HepG2 (cell line): Measurements from ENCODE around the gene PSMD5. TPM values are rescaled to one million over a fixed set of nuclear protein-coding genes. Genes with fewer than 3 reads are reported as not detected.

Experiments used
- ARNT2 ChIP-seq: sonication (generic); formaldehyde crosslinking; IDR thresholded peaks from 2 replicates; pipeline ENCODE4 v1.8.0; 2022; ENCODE audit warnings: mild to moderate bottlenecking, low read depth, missing genetic modification reagents, moderate library complexity
- CREB1 ChIP-seq, 2 experiments: fragments of 450-650 bp in 1 of 2; IDR thresholded peaks; 2 replicates each; pipeline ENCODE4 v1.6.1; 2016 to 2017; ENCODE audit warnings: control low read depth in 1 of 2, mild to moderate bottlenecking in 1 of 2, missing compliant biosample characterization in 1 of 2, missing genetic modification characterization in 1 of 2
- CSRNP1 ChIP-seq: sonication (generic); formaldehyde crosslinking; IDR thresholded peaks from 2 replicates; pipeline ENCODE4 v1.8.1; 2023; ENCODE audit warnings: mild to moderate bottlenecking, missing genetic modification reagents
- FOXO4 ChIP-seq: sonication (generic); formaldehyde crosslinking; conservative IDR thresholded peaks from 2 replicates; pipeline ENCODE4 v1.8.1; 2023; ENCODE audit warnings: missing genetic modification reagents
- GPBP1L1 ChIP-seq: sonication (generic); formaldehyde crosslinking; IDR thresholded peaks from 2 replicates; pipeline ENCODE4 v1.5.0; 2020; ENCODE audit warnings: mild to moderate bottlenecking, missing genetic modification reagents
- GRHL1 ChIP-seq: sonication (generic); formaldehyde crosslinking; conservative IDR thresholded peaks from 2 replicates; pipeline ENCODE4 v1.8.0; 2022; ENCODE audit warnings: missing genetic modification reagents
- ISL2 ChIP-seq: sonication (generic); formaldehyde crosslinking; IDR thresholded peaks from 2 replicates; pipeline ENCODE4 v1.5.0; 2020; ENCODE audit warnings: missing genetic modification reagents
- JARID2 ChIP-seq: sonication (generic); formaldehyde crosslinking; IDR thresholded peaks from 2 replicates; pipeline ENCODE4 v1.8.1; 2023; ENCODE audit warnings: missing genetic modification reagents, inconsistent platforms; ENCODE audit not compliant: insufficient replicate concordance
- KAT8 ChIP-seq: IDR thresholded peaks from 2 replicates; pipeline ENCODE4 v1.6.1; 2016; ENCODE audit warnings: missing genetic modification reagents, missing compliant biosample characterization
- MAZ ChIP-seq, 2 experiments: sonication (generic) in 1 of 2; formaldehyde crosslinking in 1 of 2; IDR thresholded peaks; 2 replicates each; pipeline versions ENCODE4 v1.5.0 to v1.6.1; 2012 to 2020; ENCODE audit warnings: low read depth in 2 of 2, mild to moderate bottlenecking in 2 of 2, borderline replicate concordance in 1 of 2, improper control_type of control experiment in 1 of 2, low read length in 1 of 2, missing genetic modification reagents in 1 of 2, moderate library complexity in 1 of 2
- ONECUT2 ChIP-seq: sonication (generic); formaldehyde crosslinking; IDR thresholded peaks from 2 replicates; pipeline ENCODE4 v1.4.0; 2020; ENCODE audit warnings: missing genetic modification reagents
- SAFB2 ChIP-seq: sonication (generic); formaldehyde crosslinking; IDR thresholded peaks from 2 replicates; pipeline ENCODE4 v1.5.1; 2020; ENCODE audit warnings: missing genetic modification reagents, low read depth, mild to moderate bottlenecking, borderline replicate concordance
- SRSF4 ChIP-seq: fragments of 200-400 bp; formaldehyde crosslinking; IDR thresholded peaks from one replicate; pipeline ENCODE4 v1.6.1; 2018; ENCODE audit warnings: mild to moderate bottlenecking, low read depth, low read length, moderate library complexity; ENCODE audit not compliant: poor library complexity, severe bottlenecking
- TOE1 ChIP-seq: sonication (generic); formaldehyde crosslinking; IDR thresholded peaks from 2 replicates; pipeline ENCODE4 v1.4.0; 2020; ENCODE audit warnings: mild to moderate bottlenecking, missing genetic modification reagents
- TP53 ChIP-seq: sonication (generic); formaldehyde crosslinking; conservative IDR thresholded peaks from 2 replicates; pipeline ENCODE4 v1.4.0; 2020; ENCODE audit warnings: missing genetic modification reagents
- U2AF1 ChIP-seq: fragments of 200-400 bp; formaldehyde crosslinking; optimal IDR thresholded peaks from 2 replicates; pipeline ENCODE3; 2017; ENCODE audit warnings: mild to moderate bottlenecking, low read depth, low read length
- YEATS4 ChIP-seq: sonication (generic); formaldehyde crosslinking; IDR thresholded peaks from 2 replicates; pipeline ENCODE4 v1.4.0; 2020; ENCODE audit warnings: missing genetic modification reagents, borderline replicate concordance
- ZKSCAN1 ChIP-seq: fragments of 150-350 bp; IDR thresholded peaks from 2 replicates; pipeline ENCODE4 v1.6.1; 2014; ENCODE audit warnings: low read length
- ZNF333 ChIP-seq: sonication (generic); formaldehyde crosslinking; IDR thresholded peaks from 2 replicates; pipeline ENCODE4 v1.4.0; 2020; ENCODE audit warnings: mild to moderate bottlenecking, missing genetic modification reagents, borderline replicate concordance
- ZNF354B ChIP-seq: sonication (generic); formaldehyde crosslinking; IDR thresholded peaks from 2 replicates; pipeline ENCODE4 v1.8.0; 2022; ENCODE audit warnings: mild to moderate bottlenecking, missing genetic modification reagents
- ZNF784 ChIP-seq: sonication (generic); formaldehyde crosslinking; IDR thresholded peaks from 2 replicates; pipeline ENCODE4 v1.5.1; 2020; ENCODE audit warnings: missing genetic modification reagents, mild to moderate bottlenecking, borderline replicate concordance
- polyA plus RNA-seq, 8 experiments: library from polyadenylated mRNA; depleted of rRNA in 3 of 8; stranded (reverse) in 7 of 8; unstranded in 1 of 8; fragments of >200 nt; fragmentation: Illumina TruSeq in 4 of 8; extraction: Trizol in 4 of 8; gene quantifications; 2 replicates each; pipeline versions ENCODE4 v1.2.1 to v1.2.3, GENCODE V29; 2011 to 2016; ENCODE audit warnings: low read depth in 4 of 8, missing spikeins in 1 of 8, mixed read lengths in 1 of 8; ENCODE audit not compliant: insufficient read depth in 1 of 8
- total RNA-seq, 5 experiments: library from RNA; depleted of rRNA; stranded (reverse); fragments of >200 nt; fragmentation: Illumina TruSeq; extraction: Trizol; gene quantifications; 2 replicates each; pipeline ENCODE4 v1.2.3, GENCODE V29; 2016; ENCODE audit warnings: low read depth in 1 of 5

Gene PSMD5
- total and polyA plus RNA-seq, 2 of the 13 experiments (the other 11 are each of a cell fraction or from before 2014, with no cell fraction given) = 12.7 to 18.1 TPM

- TF ChIP-seq ZNF784 (CRISPR knock-in tag) = no peak
- no peak for TF ChIP-seq ONECUT2
- no peak for TF ChIP-seq ZNF354B (CRISPR knock-in tag)
- no peak for TF ChIP-seq SRSF4
- peak; percentile 78 for TF ChIP-seq YEATS4 (CRISPR knock-in tag)
- no peak for TF ChIP-seq MAZ (IDR thresholded peaks at IDR 0.05; ENCODE audit: borderline replicate concordance, low read depth, low read length)
- TF ChIP-seq MAZ (CRISPR knock-in tag; IDR thresholded peaks at IDR 0.05; ENCODE audit: low read depth) = peak; percentile 74; the same call in 1 of the 2 replicates
- TF ChIP-seq KAT8 (CRISPR knock-in tag) = peak; percentile 89
- TF ChIP-seq ZKSCAN1 = no peak
- TF ChIP-seq CSRNP1 (CRISPR knock-in tag) = no peak; the same call in 1 of the 2 replicates
- TF ChIP-seq ISL2 (CRISPR knock-in tag) = peak; percentile 53; the same call in 1 of the 2 replicates
- TF ChIP-seq TOE1 = no peak
- TF ChIP-seq GPBP1L1 (CRISPR knock-in tag) = no peak
- TF ChIP-seq TP53 = no peak
- TF ChIP-seq SAFB2 = peak; percentile 78; the same call in 1 of the 2 replicates
- no peak for TF ChIP-seq JARID2 (CRISPR knock-in tag)
- peak; percentile 70 for TF ChIP-seq CREB1 (IDR thresholded peaks at IDR 0.05)
- peak; percentile 86 for TF ChIP-seq CREB1 (CRISPR knock-in tag; IDR thresholded peaks at IDR 0.05)
- no peak for TF ChIP-seq U2AF1
- TF ChIP-seq GRHL1 (CRISPR knock-in tag) = no peak
- peak; percentile 77; the same call in 1 of the 2 replicates for TF ChIP-seq ZNF333 (CRISPR knock-in tag)
- TF ChIP-seq FOXO4 (CRISPR knock-in tag) = 0 out of 2 replicates have a peak, but pooled peaks have one; percentile 36
- no peak; the same call in 1 of the 2 replicates for TF ChIP-seq ARNT2 (CRISPR knock-in tag)
Measured at GRCh38 chr9:120842685-120843485, at the start of gene PSMD5 (continued).
